Lower leg skin (tissue), 3 donors: ENCODE measurements around the gene TDRD9.

ENCODE experiments used
- CTCF ChIP-seq, 3 donors: fragments of 450-650 bp; IDR thresholded peaks; one replicate each; pipeline ENCODE4 v1.5.1; 2016; ENCODE audit warnings: antibody characterized with exemption in 3 of 3, mild to moderate bottlenecking in 3 of 3, moderate library complexity in 2 of 3
- POLR2A ChIP-seq, 2 donors: fragments of 450-650 bp; IDR thresholded peaks; one replicate each; pipeline ENCODE4 v1.6.1; 2016 to 2017; ENCODE audit warnings: antibody characterized with exemption in 2 of 2, mild to moderate bottlenecking in 1 of 2, moderate library complexity in 1 of 2

- no peak for TF ChIP-seq POLR2A (IDR thresholded peaks at IDR 0.05)
- TF ChIP-seq CTCF (IDR thresholded peaks at IDR 0.05): no peak
Observed at GRCh38 chr14:104066719-104067295, 138.6 kb downstream of the TDRD9 start.
